H1 (cell line): ENCODE measurements around the gene FGFBP1. TPM values are rescaled to one million over a fixed set of nuclear protein-coding genes. Genes with fewer than 3 reads are reported as not detected.

Experiments used
- CTCF ChIA-PET: fragments of 300-600 bp; sonication (Branson Sonifier 250); formaldehyde crosslinking; loops from one replicate; lab custom pipeline; 2021; ENCODE audit not compliant: partially characterized antibody; lab: Charles Lee
- POLR2A ChIA-PET: fragments of 300-600 bp; sonication (Branson Sonifier 250); formaldehyde crosslinking; loops from one replicate; lab custom pipeline; 2021; ENCODE audit warnings: inconsistent platforms; ENCODE audit not compliant: partially characterized antibody; lab: Charles Lee
- DNase-seq, 2 experiments: peaks; one replicate each; pipeline versions ENCODE4 v3.0.0 to v3.0.0-alpha.2; 2010 to 2022; ENCODE audit warnings: low spot score in 2 of 2, low read depth in 1 of 2, mixed read lengths in 1 of 2
- FAIRE-seq: peaks from 2 replicates; lab custom pipeline; 2011; peaks lifted over from hg19 to GRCh38; lab: Jason Lieb, UNC
- H2AFZ ChIP-seq: 2 replicates; pipeline ENCODE4 v1.8.1; 2012; ENCODE audit warnings: low read length, inconsistent platforms
- H2AK5ac ChIP-seq: 2 replicates; pipeline ENCODE4 v1.6.1; 2013; ENCODE audit warnings: low read depth, low read length
- H2BK120ac ChIP-seq: replicated peaks from 2 replicates; pipeline ENCODE3; 2013; ENCODE audit warnings: low read depth, low read length, inconsistent platforms
- H2BK12ac ChIP-seq: 2 replicates; pipeline ENCODE4 v1.6.1; 2013; ENCODE audit warnings: low read depth, low read length
- H2BK15ac ChIP-seq: 2 replicates; pipeline ENCODE4 v1.6.1; 2013; ENCODE audit warnings: low read length
- H2BK20ac ChIP-seq: 2 replicates; pipeline ENCODE4 v1.6.1; 2013; ENCODE audit warnings: low read length
- H2BK5ac ChIP-seq: 2 replicates; pipeline ENCODE4 v1.6.1; 2013; ENCODE audit warnings: low read depth, low read length
- H3K14ac ChIP-seq: 2 replicates; pipeline ENCODE4 v1.6.1; 2013; ENCODE audit warnings: inconsistent platforms; ENCODE audit not compliant: insufficient read length
- H3K18ac ChIP-seq: 2 replicates; pipeline ENCODE4 v1.6.1; 2013; ENCODE audit warnings: low read length; ENCODE audit errors: extremely low read depth
- H3K23ac ChIP-seq: 2 replicates; pipeline ENCODE4 v1.6.1; 2013; ENCODE audit warnings: inconsistent platforms; ENCODE audit not compliant: insufficient read length
- H3K23me2 ChIP-seq: 2 replicates; pipeline ENCODE4 v1.6.1; 2013; ENCODE audit warnings: low read depth, low read length
- H3K27ac ChIP-seq: 2 replicates; pipeline ENCODE4 v1.6.1; 2011; ENCODE audit warnings: low read depth, low read length, inconsistent platforms
- H3K27me3 ChIP-seq, 4 experiments: replicated peaks in 1 of 4; 1 replicate in 1 of 4; 2 replicates in 3 of 4; pipeline versions ENCODE4 v1.6.1 to v1.8.1; 2011 to 2013; ENCODE audit warnings: low read length in 3 of 4, mild to moderate bottlenecking in 3 of 4, inconsistent platforms in 2 of 4, mixed read lengths in 2 of 4, moderate library complexity in 1 of 4; ENCODE audit not compliant: control insufficient read depth in 3 of 4, insufficient read depth in 3 of 4; ENCODE audit errors: extremely low read depth in 1 of 4
- H3K36me3 ChIP-seq, 4 experiments: 2 replicates each; pipeline versions ENCODE4 v1.6.1 to v1.8.1; 2011 to 2013; ENCODE audit warnings: mild to moderate bottlenecking in 4 of 4, low read length in 3 of 4, moderate library complexity in 2 of 4, control low read depth in 1 of 4, inconsistent platforms in 1 of 4; ENCODE audit not compliant: insufficient read depth in 4 of 4, control insufficient read depth in 2 of 4
- H3K4ac ChIP-seq: replicated peaks from 2 replicates; pipeline ENCODE3; 2013; ENCODE audit warnings: low read length, low read depth, mixed read lengths, inconsistent platforms; ENCODE audit not compliant: insufficient read length
- H3K4me1 ChIP-seq, 4 experiments: replicated peaks in 1 of 4; 1 replicate in 1 of 4; 2 replicates in 3 of 4; pipeline versions ENCODE4 v1.6.1 to v1.8.1; 2011 to 2013; ENCODE audit warnings: low read length in 3 of 4, inconsistent platforms in 2 of 4, mixed read lengths in 1 of 4; ENCODE audit not compliant: insufficient read depth in 4 of 4, control insufficient read depth in 3 of 4
- H3K4me2 ChIP-seq, 2 experiments: 2 replicates each; pipeline versions ENCODE4 v1.6.1 to v1.8.1; 2011 to 2013; ENCODE audit warnings: low read depth in 2 of 2, low read length in 2 of 2, control low read depth in 1 of 2, inconsistent platforms in 1 of 2, mild to moderate bottlenecking in 1 of 2; ENCODE audit not compliant: insufficient read depth in 1 of 2
- H3K4me3 ChIP-seq, 4 experiments: fragments of 200-600, 300-600 bp in 1 of 4; sonication (generic), shearing (Covaris generic), sonication (Bioruptor Twin) in 1 of 4; 2 replicates each; pipeline versions ENCODE4 v1.5.1 to v1.8.1; 2011 to 2016; ENCODE audit warnings: low read length in 4 of 4, low read depth in 3 of 4, control low read depth in 2 of 4, inconsistent platforms in 2 of 4, mild to moderate bottlenecking in 2 of 4, mixed read lengths in 1 of 4, moderate library complexity in 1 of 4; ENCODE audit not compliant: insufficient read depth in 2 of 4; ENCODE audit errors: extremely low read depth in 1 of 4
- H3K56ac ChIP-seq: replicated peaks from 2 replicates; pipeline ENCODE3; 2013; ENCODE audit warnings: low read depth, mild to moderate bottlenecking, mixed read lengths, low read length, inconsistent platforms; ENCODE audit not compliant: insufficient read length
- H3K79me1 ChIP-seq: 2 replicates; pipeline ENCODE4 v1.6.1; 2013; ENCODE audit warnings: low read depth, low read length, control low read depth
- H3K79me2 ChIP-seq, 2 experiments: 2 replicates each; pipeline versions ENCODE4 v1.6.1 to v1.8.1; 2012 to 2013; ENCODE audit warnings: low read length in 2 of 2, mild to moderate bottlenecking in 2 of 2, inconsistent platforms in 1 of 2; ENCODE audit not compliant: insufficient read depth in 2 of 2, control insufficient read depth in 1 of 2
- H3K9ac ChIP-seq, 4 experiments: replicated peaks in 1 of 4; 1 replicate in 1 of 4; 2 replicates in 3 of 4; pipeline versions ENCODE4 v1.6.1 to v1.8.1; 2011 to 2013; ENCODE audit warnings: low read depth in 3 of 4, low read length in 3 of 4, control low read depth in 2 of 4, mild to moderate bottlenecking in 2 of 4, moderate library complexity in 2 of 4, inconsistent platforms in 1 of 4; ENCODE audit errors: extremely low read depth in 1 of 4
- H3K9me3 ChIP-seq, 2 experiments: 2 replicates each; pipeline versions ENCODE4 v1.6.1 to v1.8.1; 2012 to 2013; ENCODE audit warnings: mild to moderate bottlenecking in 2 of 2, moderate library complexity in 2 of 2, control low read depth in 1 of 2, inconsistent platforms in 1 of 2, low read depth in 1 of 2, low read length in 1 of 2, mixed read lengths in 1 of 2; ENCODE audit not compliant: insufficient read depth in 2 of 2
- H4K20me1 ChIP-seq, 2 experiments: replicated peaks in 1 of 2; 2 replicates each; pipeline versions ENCODE3 to v1.8.1; 2011 to 2013; ENCODE audit warnings: inconsistent platforms in 2 of 2, low read length in 2 of 2, mild to moderate bottlenecking in 1 of 2; ENCODE audit not compliant: insufficient read depth in 2 of 2, control insufficient read depth in 1 of 2
- H4K5ac ChIP-seq: 2 replicates; pipeline ENCODE4 v1.6.1; 2013; ENCODE audit warnings: low read length, low read depth, mixed read lengths, inconsistent platforms; ENCODE audit not compliant: insufficient read length
- H4K8ac ChIP-seq: 2 replicates; pipeline ENCODE4 v1.8.0; 2013; ENCODE audit warnings: mild to moderate bottlenecking, moderate library complexity, low read length, inconsistent platforms; ENCODE audit not compliant: insufficient read depth; ENCODE audit errors: extremely low read depth
- H4K91ac ChIP-seq: replicated peaks from 2 replicates; pipeline ENCODE3; 2013; ENCODE audit warnings: low read length, mixed read lengths, inconsistent platforms; ENCODE audit not compliant: insufficient read length
- EZH2 ChIP-seq: fragments of 200-600 bp; sonication (generic); IDR thresholded peaks from 2 replicates; pipeline ENCODE4 v1.7.1; 2012; ENCODE audit warnings: low read depth, mild to moderate bottlenecking, moderate library complexity, low read length, inconsistent platforms; ENCODE audit not compliant: severe bottlenecking
- FOSL1 ChIP-seq: IDR thresholded peaks from 2 replicates; pipeline ENCODE4 v1.6.1; 2011; ENCODE audit warnings: mild to moderate bottlenecking, low read depth, low read length, moderate library complexity; ENCODE audit not compliant: insufficient read depth
- HDAC2 ChIP-seq, 2 experiments: fragments of 300-600 bp in 1 of 2; sonication (generic) in 1 of 2; IDR thresholded peaks; 2 replicates each; pipeline ENCODE4 v1.6.1; 2011 to 2012; ENCODE audit warnings: low read depth in 2 of 2, low read length in 2 of 2, mild to moderate bottlenecking in 2 of 2, moderate library complexity in 2 of 2, borderline replicate concordance in 1 of 2, inconsistent platforms in 1 of 2
- RFX5 ChIP-seq: IDR thresholded peaks from 2 replicates; pipeline ENCODE4 v1.6.1; 2011; ENCODE audit warnings: low read depth, low read length, improper control_type of control experiment, borderline replicate concordance
- ZNF274 ChIP-seq: IDR thresholded peaks from 2 replicates; pipeline ENCODE4 v1.7.0; 2012; ENCODE audit warnings: low read length, borderline replicate concordance; ENCODE audit errors: extremely low read depth
- WGBS, 2 experiments: shearing (Covaris generic) in 1 of 2; methylation state at CpG; one replicate each; pipeline versions ENCODE4 v1.1.6 to v1.1.7; 2013 to 2015; ENCODE audit warnings: low lambda C conversion rate in 2 of 2, mixed read lengths in 2 of 2, inconsistent platforms in 1 of 2, low coverage in 1 of 2, missing lambda C conversion rate in 1 of 2; ENCODE audit not compliant: insufficient replicate concordance in 2 of 2, insufficient coverage in 1 of 2, insufficient read length in 1 of 2; ENCODE audit errors: extremely low coverage in 1 of 2, missing lambda C conversion rate in 1 of 2; 5-methylcytosine and 5-hydroxymethylcytosine counted together
- polyA plus RNA-seq, 7 experiments: library from polyadenylated mRNA; depleted of rRNA in 3 of 7; stranded (reverse) in 5 of 7; unstranded in 2 of 7; fragments of >200 nt in 5 of 7; fragments of 200-250 nt in 2 of 7; gene quantifications; 1 replicate in 5 of 7; 2 replicates in 1 of 7; 4 replicates in 1 of 7; pipeline versions ENCODE4 v1.2.1 to v1.2.3, GENCODE V29; 2011 to 2013; ENCODE audit warnings: missing spikeins in 2 of 7, mixed read lengths in 2 of 7
- total RNA-seq: library from RNA; stranded (reverse); fragmentation: NEBNext Ultra II Directional; extraction: Animal tissue kit (Norgen Biotek cat#: 25700); gene quantifications from 2 replicates; pipeline ENCODE4 v1.2.1, GENCODE V29; 2021
- TF ChIP-seq, protein P1 (sequence below): IDR thresholded peaks from 2 replicates; pipeline ENCODE4 v1.6.1; 2011; ENCODE audit warnings: low read length, improper control_type of control experiment
- TF ChIP-seq, protein P2 (sequence below): IDR thresholded peaks from 2 replicates; pipeline ENCODE4 v1.6.1; 2012; ENCODE audit warnings: inconsistent platforms

Gene FGFBP1
- total and polyA plus RNA-seq, 2 of the 8 experiments (the other 6 are each of a cell fraction or from before 2014, with no cell fraction given) = 0.17 to 0.20 TPM

DNA sequence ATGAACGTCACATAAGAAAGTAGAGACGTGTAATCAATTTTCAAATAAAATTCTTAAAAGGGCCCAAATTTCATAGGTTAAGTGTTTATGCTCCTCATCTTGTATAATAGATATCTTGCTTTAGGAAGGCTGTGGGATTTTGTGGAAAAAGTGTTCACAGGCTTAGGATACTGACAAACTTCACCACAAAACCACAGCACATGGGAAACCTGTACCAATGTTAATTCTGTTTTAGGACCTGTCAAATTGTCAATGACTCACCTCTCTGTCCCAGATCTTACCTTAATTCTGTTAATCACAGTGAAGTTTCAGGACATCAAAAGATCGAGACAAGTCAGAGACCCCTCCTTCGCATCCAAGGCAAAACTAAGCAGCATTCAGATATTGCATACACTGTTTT is 24.2 kb downstream of the FGFBP1 start:
- no peak overlapping the region for H3K18ac ChIP-seq
- no peak overlapping the region for H2BK5ac ChIP-seq
- no peak overlapping the region for H3K9ac ChIP-seq
- no peak overlapping the region for H3K4me2 ChIP-seq
- no peaks in the 10 kb centered on the region for H4K20me1 ChIP-seq
- H4K5ac ChIP-seq = no peak overlapping the region
- 94% methylated on average over 4 of the region's 4 CpGs; no CpG with 5 or more reads in 1 of the 2 experiments for WGBS, 2 experiments
- H3K23me2 ChIP-seq = no peaks in the 10 kb centered on the region
- no peak overlapping the region for H3K14ac ChIP-seq
- no peaks in the 10 kb centered on the region for H3K36me3 ChIP-seq
- no peaks in the 10 kb centered on the region for H3K4me1 ChIP-seq
- no peak overlapping the region for H2BK15ac ChIP-seq
- H3K4ac ChIP-seq = no peak overlapping the region
- H2BK120ac ChIP-seq = no peak overlapping the region
- H3K27ac ChIP-seq = no peak overlapping the region
- H3K56ac ChIP-seq = no peak overlapping the region
- no peak overlapping the region for H2BK20ac ChIP-seq
- TF ChIP-seq EZH2 = no peak
- TF ChIP-seq ZNF274 = no peak
- TF ChIP-seq, protein P1, sequence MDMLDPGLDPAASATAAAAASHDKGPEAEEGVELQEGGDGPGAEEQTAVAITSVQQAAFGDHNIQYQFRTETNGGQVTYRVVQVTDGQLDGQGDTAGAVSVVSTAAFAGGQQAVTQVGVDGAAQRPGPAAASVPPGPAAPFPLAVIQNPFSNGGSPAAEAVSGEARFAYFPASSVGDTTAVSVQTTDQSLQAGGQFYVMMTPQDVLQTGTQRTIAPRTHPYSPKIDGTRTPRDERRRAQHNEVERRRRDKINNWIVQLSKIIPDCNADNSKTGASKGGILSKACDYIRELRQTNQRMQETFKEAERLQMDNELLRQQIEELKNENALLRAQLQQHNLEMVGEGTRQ = no peak
- no peak for TF ChIP-seq FOSL1
- no peak for TF ChIP-seq HDAC2 (IDR thresholded peaks at IDR 0.05; ENCODE audit: borderline replicate concordance in 1 of 2, low read depth in 2 of 2, low read length in 2 of 2)
- TF ChIP-seq, protein P2, sequence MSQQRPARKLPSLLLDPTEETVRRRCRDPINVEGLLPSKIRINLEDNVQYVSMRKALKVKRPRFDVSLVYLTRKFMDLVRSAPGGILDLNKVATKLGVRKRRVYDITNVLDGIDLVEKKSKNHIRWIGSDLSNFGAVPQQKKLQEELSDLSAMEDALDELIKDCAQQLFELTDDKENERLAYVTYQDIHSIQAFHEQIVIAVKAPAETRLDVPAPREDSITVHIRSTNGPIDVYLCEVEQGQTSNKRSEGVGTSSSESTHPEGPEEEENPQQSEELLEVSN = no peak
- no peak for TF ChIP-seq RFX5
- no peak overlapping the region for H2BK12ac ChIP-seq
- H3K23ac ChIP-seq = no peak overlapping the region
- no peak for FAIRE-seq
- H4K91ac ChIP-seq = no peak overlapping the region
- ChIA-PET POLR2A (no interaction called here), CTCF (interaction anchor here (0.6 to 1.3 kb wide), 4 partner anchors 32 to 353 kb away, joined by 3 to 5 read pairs (median 4); no protein-coding TSS in a partner anchor)
- H4K8ac ChIP-seq = no peak overlapping the region
- no peaks in the 10 kb centered on the region for H3K79me2 ChIP-seq
- H2AK5ac ChIP-seq = no peak overlapping the region
- H3K9me3 ChIP-seq = peaks cover 0 to 6% of the 10 kb centered on the region in 2 experiments; a peak in 1 of 4 replicates
- DNase-seq = no peak
- H3K4me3 ChIP-seq = no peak overlapping the region
- H2AFZ ChIP-seq = no peak overlapping the region
- no peaks in the 10 kb centered on the region; a peak in 1 of 7 replicates for H3K27me3 ChIP-seq
- H3K79me1 ChIP-seq = no peaks in the 10 kb centered on the region
